IMR-90 (cell line): ENCODE results near the gene SH3TC1. TPM values are rescaled to one million over a fixed set of nuclear protein-coding genes. Genes with fewer than 3 reads are reported as not detected.

Experiments
- ATAC-seq: fragments of 200-7000 bp; cut with Tn5 transposase; 2 replicates; pipeline ENCODE4 v1.9.1; 2020; ENCODE audit warnings: low read depth, mild to moderate bottlenecking, moderate library complexity
- BruUV-seq: library from RNA; stranded (reverse); fragments of 400-500 nt; replicated peaks from 2 replicates; lab custom pipeline; 2021; lab: Mats Ljungman, UMichigan
- CTCF ChIA-PET: fragments of 300-600 bp; formaldehyde crosslinking; extraction: SDS; loops from one replicate; lab custom pipeline; 2021; ENCODE audit warnings: antibody characterized with exemption; lab: Yijun Ruan, JAX
- POLR2A ChIA-PET: fragments of 300-600 bp; sonication (Branson Sonifier 250); formaldehyde crosslinking; loops from one replicate; lab custom pipeline; 2022; ENCODE audit warnings: antibody characterized with exemption; ENCODE audit not compliant: unreplicated experiment; lab: Charles Lee
- DNase-seq: peaks from one replicate; pipeline ENCODE4 v3.0.0; 2013
- H2AFZ ChIP-seq: replicated peaks from 2 replicates; pipeline ENCODE3; 2013; ENCODE audit warnings: low read length, mild to moderate bottlenecking; ENCODE audit not compliant: poor library complexity
- H2AK5ac ChIP-seq: 2 replicates; pipeline ENCODE4 v1.6.1; 2013; ENCODE audit warnings: low read depth, low read length, inconsistent platforms
- H2AK9ac ChIP-seq: replicated peaks from 2 replicates; pipeline ENCODE3; 2013; ENCODE audit warnings: mild to moderate bottlenecking, low read depth, low read length, moderate library complexity; ENCODE audit not compliant: poor library complexity
- H2BK120ac ChIP-seq: 2 replicates; pipeline ENCODE4 v1.6.1; 2013; ENCODE audit warnings: low read depth, low read length, inconsistent platforms
- H2BK15ac ChIP-seq: 3 replicates; pipeline ENCODE4 v1.6.1; 2013; ENCODE audit warnings: low read depth, low read length, inconsistent platforms
- H2BK20ac ChIP-seq: 2 replicates; pipeline ENCODE4 v1.6.1; 2013; ENCODE audit warnings: low read depth, mild to moderate bottlenecking, inconsistent platforms, low read length, moderate library complexity
- H2BK5ac ChIP-seq: 2 replicates; pipeline ENCODE4 v1.6.1; 2013; ENCODE audit warnings: mild to moderate bottlenecking, low read depth, low read length, inconsistent platforms; ENCODE audit not compliant: poor library complexity, severe bottlenecking
- H3K14ac ChIP-seq: replicated peaks from 2 replicates; pipeline ENCODE4 v1.6.1; 2013; ENCODE audit warnings: low read depth, low read length, inconsistent platforms
- H3K18ac ChIP-seq: 2 replicates; pipeline ENCODE4 v1.6.1; 2013; ENCODE audit warnings: low read depth, low read length, control low read depth
- H3K23ac ChIP-seq: 2 replicates; pipeline ENCODE4 v1.6.1; 2013; ENCODE audit warnings: low read depth, low read length, inconsistent platforms
- H3K27ac ChIP-seq: 2 replicates; pipeline ENCODE4 v1.5.1; 2013; ENCODE audit warnings: mild to moderate bottlenecking, control low read depth, low read length; ENCODE audit not compliant: insufficient read depth
- H3K27me3 ChIP-seq: 2 replicates; pipeline ENCODE4 v1.6.1; 2013; ENCODE audit warnings: low read length; ENCODE audit not compliant: control insufficient read depth, insufficient read depth
- H3K36me3 ChIP-seq: 2 replicates; pipeline ENCODE4 v1.6.1; 2013; ENCODE audit warnings: low read length, mixed read lengths; ENCODE audit not compliant: control insufficient read depth, insufficient read depth
- H3K4ac ChIP-seq: 2 replicates; pipeline ENCODE4 v1.6.1; 2013; ENCODE audit warnings: low read depth, low read length, inconsistent platforms
- H3K4me1 ChIP-seq: 2 replicates; pipeline ENCODE4 v1.6.1; 2013; ENCODE audit warnings: low read length, mixed read lengths; ENCODE audit not compliant: control insufficient read depth, insufficient read depth
- H3K4me2 ChIP-seq: 2 replicates; pipeline ENCODE4 v1.6.1; 2013; ENCODE audit warnings: low read depth, mild to moderate bottlenecking, control low read depth, low read length, moderate library complexity
- H3K4me3 ChIP-seq: 2 replicates; pipeline ENCODE4 v1.5.1; 2013; ENCODE audit warnings: low read depth, mild to moderate bottlenecking, control low read depth, low read length, moderate library complexity; ENCODE audit not compliant: insufficient read depth
- H3K56ac ChIP-seq: 2 replicates; pipeline ENCODE4 v1.6.1; 2013; ENCODE audit warnings: low read length, inconsistent platforms; ENCODE audit not compliant: insufficient read depth; ENCODE audit errors: extremely low read depth
- H3K79me1 ChIP-seq, 2 experiments: 2 replicates each; pipeline ENCODE4 v1.6.1; 2013; ENCODE audit warnings: low read length in 2 of 2, inconsistent platforms in 1 of 2, low read depth in 1 of 2
- H3K9ac ChIP-seq: 2 replicates; pipeline ENCODE4 v1.6.1; 2013; ENCODE audit warnings: low read depth, low read length, control low read depth
- H3K9me1 ChIP-seq: 2 replicates; pipeline ENCODE4 v1.6.1; 2013; ENCODE audit warnings: low read length, inconsistent platforms; ENCODE audit not compliant: insufficient read depth
- H3K9me3 ChIP-seq: 2 replicates; pipeline ENCODE4 v1.6.1; 2013; ENCODE audit warnings: low read length; ENCODE audit not compliant: control insufficient read depth, insufficient read depth
- H4K20me1 ChIP-seq: 2 replicates; pipeline ENCODE4 v1.6.1; 2013; ENCODE audit warnings: low read length, inconsistent platforms; ENCODE audit not compliant: insufficient read depth
- H4K5ac ChIP-seq: 2 replicates; pipeline ENCODE4 v1.6.1; 2013; ENCODE audit warnings: mild to moderate bottlenecking, low read depth, low read length, control low read depth
- H4K8ac ChIP-seq, 2 experiments: 2 replicates each; pipeline ENCODE4 v1.6.1; 2013; ENCODE audit warnings: low read depth in 2 of 2, low read length in 2 of 2, control low read depth in 1 of 2, inconsistent platforms in 1 of 2
- H4K91ac ChIP-seq: 2 replicates; pipeline ENCODE4 v1.6.1; 2013; ENCODE audit warnings: low read depth, low read length, inconsistent platforms; ENCODE audit not compliant: insufficient read depth
- BHLHE40 ChIP-seq: fragments of 150-350 bp; IDR thresholded peaks from 2 replicates; pipeline ENCODE4 v1.6.1; 2016; ENCODE audit warnings: mild to moderate bottlenecking, low read depth, low read length
- CEBPB ChIP-seq: IDR thresholded peaks from 2 replicates; pipeline ENCODE4 v1.6.1; 2012; ENCODE audit warnings: low read depth, low read length, improper control_type of control experiment
- CHD1 ChIP-seq: IDR thresholded peaks from 2 replicates; pipeline ENCODE4 v1.6.1; 2012; ENCODE audit warnings: low read depth, low read length, improper control_type of control experiment
- FOS ChIP-seq: fragments of 150-350 bp; IDR thresholded peaks from 2 replicates; pipeline ENCODE4 v1.6.1; 2016; ENCODE audit warnings: low read depth, low read length
- MAFK ChIP-seq: IDR thresholded peaks from 2 replicates; pipeline ENCODE4 v1.6.1; 2012; ENCODE audit warnings: low read depth, low read length, improper control_type of control experiment
- MAZ ChIP-seq: IDR thresholded peaks from 2 replicates; pipeline ENCODE4 v1.6.1; 2012; ENCODE audit warnings: low read depth, mild to moderate bottlenecking, low read length, improper control_type of control experiment, moderate library complexity, borderline replicate concordance
- MXI1 ChIP-seq: IDR thresholded peaks from 2 replicates; pipeline ENCODE4 v1.6.1; 2012; ENCODE audit warnings: low read depth, mild to moderate bottlenecking, low read length, moderate library complexity, borderline replicate concordance
- NFE2L2 ChIP-seq: fragments of 150-350 bp; IDR thresholded peaks from 2 replicates; pipeline ENCODE4 v1.6.1; 2016; ENCODE audit warnings: low read depth, mild to moderate bottlenecking, low read length
- POLR2A ChIP-seq: IDR thresholded peaks from 2 replicates; pipeline ENCODE4 v1.6.1; 2012; ENCODE audit warnings: mild to moderate bottlenecking, low read depth, low read length
- RAD21 ChIP-seq: IDR thresholded peaks from 2 replicates; pipeline ENCODE4 v1.6.1; 2012; ENCODE audit warnings: low read length, improper control_type of control experiment
- RCOR1 ChIP-seq: IDR thresholded peaks from 2 replicates; pipeline ENCODE4 v1.6.1; 2012; ENCODE audit warnings: mild to moderate bottlenecking, low read length, improper control_type of control experiment; ENCODE audit not compliant: insufficient replicate concordance
- RFX5 ChIP-seq: IDR thresholded peaks from 2 replicates; pipeline ENCODE4 v1.8.0; 2012; ENCODE audit warnings: low read depth, mild to moderate bottlenecking, low read length, moderate library complexity
- SMC3 ChIP-seq: fragments of 150-350 bp; IDR thresholded peaks from 2 replicates; pipeline ENCODE4 v1.6.1; 2016; ENCODE audit warnings: low read depth, mild to moderate bottlenecking, antibody characterized with exemption, low read length, moderate library complexity
- WGBS, 2 experiments: methylation state at CpG; one replicate each; pipeline versions ENCODE4 v1.1.5 to v1.1.7; 2013; ENCODE audit warnings: missing lambda C conversion rate in 2 of 2; ENCODE audit not compliant: insufficient read length in 1 of 2; ENCODE audit errors: extremely low coverage in 2 of 2; 5-methylcytosine and 5-hydroxymethylcytosine counted together
- dilution Hi-C: fragments of 300-500 bp; cut with HindIII; formaldehyde crosslinking; loops from one replicate; pipeline ENCODE4 v1.14.3; 2018; ENCODE audit warnings: low sequenced_read_pairs; ENCODE audit not compliant: unreplicated experiment
- in situ Hi-C: fragments of 300-500 bp; cut with MboI; formaldehyde crosslinking; loops from 3 replicates; pipeline ENCODE4 v1.14.3; 2019; ENCODE audit warnings: low sequenced_read_pairs, inconsistent platforms, mixed read lengths
- intact Hi-C: fragments of 100-400 bp; cut with micrococcal nuclease; formaldehyde crosslinking; loops from 2 replicates; pipeline ENCODE4 v1.10.0; 2022
- polyA plus RNA-seq, 3 experiments: library from polyadenylated mRNA; depleted of rRNA; stranded (reverse); fragments of >200 nt; gene quantifications; 2 replicates each; pipeline ENCODE4 v1.2.3, GENCODE V29; 2012; ENCODE audit warnings: low replicate concordance in 1 of 3
- total RNA-seq: library from RNA; depleted of rRNA; stranded (reverse); fragments of >200 nt; gene quantifications from 2 replicates; pipeline ENCODE4 v1.2.3, GENCODE V29; 2012
- TF ChIP-seq, protein P1 (sequence below): conservative IDR thresholded peaks from 2 replicates; pipeline ENCODE4 v1.5.1; 2012; ENCODE audit warnings: mild to moderate bottlenecking, low read depth, low read length, improper control_type of control experiment
- TF ChIP-seq, protein P2 (sequence below): fragments of 150-350 bp; IDR thresholded peaks from 2 replicates; pipeline ENCODE4 v1.6.1; 2017; ENCODE audit warnings: mild to moderate bottlenecking, antibody characterized with exemption, low read length, low read depth
- TF ChIP-seq, protein P3 (sequence below): fragments of 150-350 bp; IDR thresholded peaks from 2 replicates; pipeline ENCODE4 v1.6.1; 2016; ENCODE audit warnings: low read depth, mild to moderate bottlenecking, low read length, moderate library complexity, borderline replicate concordance

The SH3TC1 gene
- total and polyA plus RNA-seq, 2 of the 4 experiments (the other 2 are of a cell fraction) = 1.6 to 2.2 TPM

DNA sequence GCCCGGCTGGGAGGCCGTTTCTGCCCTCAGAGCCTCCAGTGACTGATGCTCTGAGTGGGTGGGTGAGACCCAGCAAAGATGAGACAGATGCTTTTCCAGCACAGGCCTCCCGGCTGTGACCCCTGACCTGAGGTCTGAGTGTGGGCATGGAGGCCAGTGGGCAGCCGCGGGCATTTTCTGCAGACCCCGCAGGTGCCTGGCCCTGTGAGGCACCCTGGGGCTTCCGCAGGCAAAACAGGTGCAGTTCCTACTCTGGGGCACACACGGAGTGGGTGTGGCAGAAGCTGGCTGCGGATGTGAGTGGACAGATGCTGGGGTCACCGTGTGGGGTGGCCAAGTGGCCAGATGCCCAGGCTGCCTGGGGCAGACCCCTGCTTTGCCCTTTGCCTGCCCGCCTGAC lies 85.3 kb downstream of the SH3TC1 start:
- no TSS peak for BruUV-seq
- Histone ChIP-seq H3K9ac (no peak overlapping the region), H2AK5ac (no peak overlapping the region), H2AFZ (no peak overlapping the region), H2BK5ac (no peak overlapping the region), H3K9me3 (no peaks in the 10 kb centered on the region), H2BK20ac (no peak overlapping the region), H3K79me1 (no peaks in the 10 kb centered on the region), H3K4me2 (no peak overlapping the region), H3K27ac (no peak overlapping the region), H4K91ac (no peak overlapping the region), H3K36me3 (no peaks in the 10 kb centered on the region), H4K8ac (no peak overlapping the region), H3K9me1 (no peaks in the 10 kb centered on the region), H3K27me3 (no peaks in the 10 kb centered on the region), H3K56ac (no peak overlapping the region), H4K5ac (no peak overlapping the region), H2AK9ac (no peak overlapping the region), H4K20me1 (no peaks in the 10 kb centered on the region), H3K4ac (no peak overlapping the region), H3K4me3 (no peak overlapping the region), H2BK15ac (no peak overlapping the region), H2BK120ac (no peak overlapping the region), H3K4me1 (peaks cover 1% of the 10 kb centered on the region; the same call in 1 of the 2 replicates), H3K18ac (no peak overlapping the region), H3K14ac (no peak overlapping the region), H3K23ac (no peak overlapping the region)
- CTCF ChIA-PET = no interaction called here
- POLR2A ChIA-PET = no interaction called here
- ATAC-seq (no peak), DNase-seq (no peak)
- intact Hi-C loops (no loop called here), in situ Hi-C loops (no loop called here), dilution Hi-C loops (no loop called here)
- 54% methylated on average over 2 of the region's 11 CpGs; no CpG with 5 or more reads in 1 of the 2 experiments for WGBS, 2 experiments
- TF ChIP-seq MAFK (no peak), MXI1 (no peak), BHLHE40 (no peak), RAD21 (no peak), CEBPB (no peak), NFE2L2 (no peak), RFX5 (no peak), FOS (no peak), SMC3 (no peak), POLR2A (no peak), MAZ (no peak), CHD1 (no peak), RCOR1 (no peak)
- TF ChIP-seq, protein P1, sequence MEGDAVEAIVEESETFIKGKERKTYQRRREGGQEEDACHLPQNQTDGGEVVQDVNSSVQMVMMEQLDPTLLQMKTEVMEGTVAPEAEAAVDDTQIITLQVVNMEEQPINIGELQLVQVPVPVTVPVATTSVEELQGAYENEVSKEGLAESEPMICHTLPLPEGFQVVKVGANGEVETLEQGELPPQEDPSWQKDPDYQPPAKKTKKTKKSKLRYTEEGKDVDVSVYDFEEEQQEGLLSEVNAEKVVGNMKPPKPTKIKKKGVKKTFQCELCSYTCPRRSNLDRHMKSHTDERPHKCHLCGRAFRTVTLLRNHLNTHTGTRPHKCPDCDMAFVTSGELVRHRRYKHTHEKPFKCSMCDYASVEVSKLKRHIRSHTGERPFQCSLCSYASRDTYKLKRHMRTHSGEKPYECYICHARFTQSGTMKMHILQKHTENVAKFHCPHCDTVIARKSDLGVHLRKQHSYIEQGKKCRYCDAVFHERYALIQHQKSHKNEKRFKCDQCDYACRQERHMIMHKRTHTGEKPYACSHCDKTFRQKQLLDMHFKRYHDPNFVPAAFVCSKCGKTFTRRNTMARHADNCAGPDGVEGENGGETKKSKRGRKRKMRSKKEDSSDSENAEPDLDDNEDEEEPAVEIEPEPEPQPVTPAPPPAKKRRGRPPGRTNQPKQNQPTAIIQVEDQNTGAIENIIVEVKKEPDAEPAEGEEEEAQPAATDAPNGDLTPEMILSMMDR = no peak
- TF ChIP-seq, protein P2, sequence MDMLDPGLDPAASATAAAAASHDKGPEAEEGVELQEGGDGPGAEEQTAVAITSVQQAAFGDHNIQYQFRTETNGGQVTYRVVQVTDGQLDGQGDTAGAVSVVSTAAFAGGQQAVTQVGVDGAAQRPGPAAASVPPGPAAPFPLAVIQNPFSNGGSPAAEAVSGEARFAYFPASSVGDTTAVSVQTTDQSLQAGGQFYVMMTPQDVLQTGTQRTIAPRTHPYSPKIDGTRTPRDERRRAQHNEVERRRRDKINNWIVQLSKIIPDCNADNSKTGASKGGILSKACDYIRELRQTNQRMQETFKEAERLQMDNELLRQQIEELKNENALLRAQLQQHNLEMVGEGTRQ = no peak
- TF ChIP-seq, protein P3, sequence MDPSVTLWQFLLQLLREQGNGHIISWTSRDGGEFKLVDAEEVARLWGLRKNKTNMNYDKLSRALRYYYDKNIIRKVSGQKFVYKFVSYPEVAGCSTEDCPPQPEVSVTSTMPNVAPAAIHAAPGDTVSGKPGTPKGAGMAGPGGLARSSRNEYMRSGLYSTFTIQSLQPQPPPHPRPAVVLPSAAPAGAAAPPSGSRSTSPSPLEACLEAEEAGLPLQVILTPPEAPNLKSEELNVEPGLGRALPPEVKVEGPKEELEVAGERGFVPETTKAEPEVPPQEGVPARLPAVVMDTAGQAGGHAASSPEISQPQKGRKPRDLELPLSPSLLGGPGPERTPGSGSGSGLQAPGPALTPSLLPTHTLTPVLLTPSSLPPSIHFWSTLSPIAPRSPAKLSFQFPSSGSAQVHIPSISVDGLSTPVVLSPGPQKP = no peak
